Inflammatory macrophage treated with lipopolysaccharide for 1 hour (primary cell): ENCODE measurements around the gene CRNN.

Experiments
- DNase-seq, 2 donors: peaks; one replicate each; pipeline ENCODE4 v3.0.0-alpha.2; 2020 to 2022

Gene CRNN

DNA sequence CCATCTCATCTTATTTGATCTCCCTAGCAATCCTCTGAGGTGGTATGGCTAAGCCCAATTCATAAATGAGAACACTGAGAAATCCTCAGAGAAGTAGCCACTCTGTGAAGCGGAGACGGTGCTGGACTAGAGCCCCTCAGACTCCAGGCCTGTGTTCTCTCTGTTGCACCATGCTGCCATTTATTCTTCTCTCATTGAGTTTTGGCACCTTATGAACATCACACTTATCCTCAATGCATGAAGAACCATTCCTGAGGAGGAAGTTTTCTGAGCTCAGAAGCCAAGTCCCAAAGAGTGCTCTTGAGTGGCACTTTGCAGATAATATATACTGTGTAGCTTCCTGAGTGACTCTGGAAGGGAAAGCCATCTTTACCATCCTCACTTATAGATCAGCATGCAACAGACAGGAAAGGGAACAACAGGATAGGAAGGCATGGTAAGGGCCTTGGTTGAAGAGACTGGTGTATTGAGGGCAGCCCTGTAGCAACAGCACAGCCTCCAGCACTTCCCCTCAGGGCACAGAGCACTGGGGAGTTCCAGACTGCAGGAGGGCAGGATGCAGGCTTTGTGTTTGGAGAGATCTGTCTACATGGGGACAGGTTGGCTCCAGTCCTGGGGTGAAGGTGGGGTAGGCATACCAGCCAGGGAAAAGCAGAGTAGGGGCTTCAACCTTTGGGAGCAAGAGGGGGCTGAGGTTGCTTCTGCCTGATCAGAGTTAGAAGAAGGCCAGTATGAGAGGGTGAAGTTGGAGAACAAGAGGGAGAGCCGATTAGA lies 1.6 kb upstream of the CRNN start:
- no peak for DNase-seq

DNA sequence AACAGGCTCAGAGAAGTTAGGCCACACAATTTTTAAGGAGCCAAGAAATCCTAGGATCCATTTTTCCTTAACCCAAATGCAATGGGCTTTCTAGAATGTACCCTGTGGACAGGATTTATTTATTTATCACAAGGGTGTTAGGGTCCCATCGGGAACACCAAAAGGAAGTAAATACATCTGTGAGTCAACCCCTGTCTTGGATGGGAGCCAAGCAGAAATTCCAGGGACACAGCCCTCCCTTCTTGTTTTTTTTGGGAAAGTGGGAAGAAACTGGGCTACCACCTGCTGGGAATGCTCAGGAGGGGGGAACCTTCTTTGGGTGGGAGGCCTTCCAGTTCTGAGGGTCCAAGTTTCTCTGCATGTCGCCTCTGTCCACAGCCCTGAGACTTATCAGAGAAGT lies 1.3 kb downstream of the CRNN start:
- DNase-seq: no peak

DNA sequence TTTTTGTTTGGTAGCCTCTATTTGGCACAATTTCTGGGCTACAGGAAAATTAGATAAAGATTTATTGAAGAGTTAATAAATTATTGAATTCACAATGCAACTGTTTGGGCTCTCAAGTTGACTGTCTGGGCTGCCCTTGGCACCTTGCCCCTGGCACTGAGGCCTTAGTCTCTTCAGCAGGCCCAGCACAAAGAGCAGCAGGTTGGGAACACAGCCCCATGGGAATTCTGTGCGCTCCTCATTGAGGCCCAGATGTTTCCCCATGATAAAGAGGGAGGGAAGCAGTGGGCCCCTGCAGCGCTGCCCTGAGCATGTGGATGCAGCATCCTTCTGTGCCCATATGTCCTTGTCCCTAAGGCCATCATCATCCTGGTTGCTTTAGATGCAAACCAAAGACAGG lies 2.9 kb downstream of the CRNN start:
- no peak for DNase-seq

DNA sequence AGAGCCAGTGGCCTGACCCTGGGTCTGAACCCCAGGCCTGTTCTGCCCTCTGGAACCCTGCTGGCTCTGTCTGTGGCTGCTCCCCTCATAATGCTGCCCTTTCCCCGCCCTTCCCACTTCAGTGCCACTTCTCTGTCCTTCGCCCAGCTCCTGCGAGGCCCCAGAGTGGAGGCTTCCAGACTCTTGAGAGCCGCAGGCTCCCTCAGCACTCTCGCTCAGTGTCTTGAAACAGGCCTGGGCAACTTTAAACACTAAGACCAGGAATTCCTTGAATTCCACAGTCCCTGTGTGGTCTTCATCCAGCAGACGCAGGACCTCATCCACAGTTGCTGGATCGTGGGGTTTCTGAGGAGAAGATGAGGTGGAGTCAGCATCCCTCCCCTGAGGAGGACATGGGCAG lies 3.5 kb downstream of the CRNN start:
- no peak for DNase-seq

DNA sequence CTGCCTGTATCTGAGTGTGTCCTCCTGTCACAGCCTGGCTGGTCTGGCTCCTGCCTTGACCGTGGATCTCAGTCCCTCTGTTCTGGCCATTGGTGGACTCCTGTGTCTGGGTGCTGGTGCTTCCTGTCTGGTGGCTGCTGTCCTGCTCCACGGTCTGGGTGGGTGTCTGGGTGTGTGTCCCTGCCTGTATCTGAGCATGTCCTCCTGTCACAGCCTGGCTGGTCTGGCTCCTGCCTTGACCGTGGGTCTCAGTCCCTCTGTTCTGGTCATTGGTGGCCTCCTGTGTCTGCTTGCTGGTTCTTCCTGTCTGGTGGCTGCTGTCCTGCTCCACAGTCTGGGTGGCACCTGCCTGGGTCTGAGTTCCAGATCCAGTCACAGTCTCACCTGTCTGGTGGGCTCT lies 4.0 kb downstream of the CRNN start:
- DNase-seq: no peak

DNA sequence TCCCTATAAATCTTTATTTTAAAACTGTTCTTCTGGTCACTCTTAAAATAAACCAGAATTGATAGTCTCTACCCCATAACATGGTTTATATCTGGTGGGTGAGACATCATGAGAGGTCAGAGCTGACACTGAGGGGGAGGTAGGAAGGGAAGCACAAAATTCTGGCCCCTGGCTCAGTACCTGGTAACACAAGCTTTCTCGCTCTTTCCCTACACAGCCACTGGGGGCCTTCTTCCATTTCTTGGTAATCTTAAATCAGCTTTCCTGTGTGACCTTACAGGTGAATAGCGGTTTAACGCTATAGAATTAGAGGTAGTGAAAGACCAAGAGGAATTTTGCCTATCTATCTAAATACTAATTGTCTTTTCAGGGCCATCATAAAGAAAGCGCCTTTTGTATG lies 5.4 kb downstream of the CRNN start:
- no peak for DNase-seq

DNA sequence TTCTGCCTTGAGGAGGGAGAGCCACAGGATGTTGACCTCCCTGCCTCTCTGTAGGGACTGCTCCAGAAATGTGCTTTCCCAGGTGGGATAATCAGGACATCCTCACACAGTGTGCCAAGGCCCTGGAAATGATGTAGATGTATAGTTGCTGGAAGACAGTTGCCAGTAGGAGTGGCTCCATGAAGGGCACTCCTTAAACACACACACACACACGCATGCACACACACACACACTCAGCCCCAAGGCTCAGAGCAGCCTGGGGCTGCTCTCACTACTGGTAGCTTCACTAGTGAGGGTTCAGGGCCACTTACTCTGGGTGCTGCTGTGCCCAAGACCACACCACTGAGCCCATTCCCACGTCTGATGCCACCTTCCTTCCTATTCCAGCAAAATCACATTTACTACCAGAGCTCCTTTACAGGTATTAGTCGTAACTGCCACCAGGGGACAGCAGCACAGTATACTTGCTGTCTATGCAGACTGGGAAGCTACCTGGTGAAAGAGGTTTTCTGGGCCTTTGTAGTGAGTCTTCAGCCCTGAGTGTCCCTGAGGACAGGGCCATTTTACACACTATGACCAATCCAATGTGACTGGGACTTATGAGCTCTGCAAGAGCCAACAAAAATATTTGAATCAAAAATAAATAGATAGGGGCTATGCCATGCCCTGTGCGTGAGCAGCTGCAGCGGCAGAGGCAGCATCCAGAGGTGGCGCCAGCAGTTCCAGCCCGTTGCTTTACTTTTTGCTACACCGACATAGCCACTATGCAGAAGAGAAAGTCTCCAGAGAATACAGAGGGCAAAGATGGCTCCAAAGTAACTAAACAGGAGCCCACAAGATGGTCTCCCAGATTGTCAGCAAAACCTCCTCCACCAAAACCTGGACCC lies 15.0 kb downstream of the CRNN start:
- no peak for DNase-seq

DNA sequence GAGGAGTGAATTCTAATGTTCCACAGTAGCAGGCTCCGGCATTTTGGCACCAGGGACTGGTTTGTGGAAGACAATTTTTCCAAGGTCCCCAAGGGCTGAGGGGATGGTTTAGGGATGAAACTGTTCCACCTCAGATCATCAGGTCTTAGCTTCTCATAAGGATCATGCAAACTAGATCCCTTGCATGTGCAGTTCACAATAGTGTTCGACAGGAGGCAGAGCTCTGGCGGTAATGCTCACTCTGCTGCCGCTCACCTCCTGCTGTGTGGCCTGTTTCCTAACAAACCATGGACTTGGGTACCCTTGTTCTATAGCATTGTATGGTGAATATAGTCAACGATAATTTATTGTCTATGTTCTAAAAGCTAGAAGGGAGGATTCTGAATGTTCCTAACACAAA lies 16.6 kb downstream of the CRNN start:
- DNase-seq: no peak

DNA sequence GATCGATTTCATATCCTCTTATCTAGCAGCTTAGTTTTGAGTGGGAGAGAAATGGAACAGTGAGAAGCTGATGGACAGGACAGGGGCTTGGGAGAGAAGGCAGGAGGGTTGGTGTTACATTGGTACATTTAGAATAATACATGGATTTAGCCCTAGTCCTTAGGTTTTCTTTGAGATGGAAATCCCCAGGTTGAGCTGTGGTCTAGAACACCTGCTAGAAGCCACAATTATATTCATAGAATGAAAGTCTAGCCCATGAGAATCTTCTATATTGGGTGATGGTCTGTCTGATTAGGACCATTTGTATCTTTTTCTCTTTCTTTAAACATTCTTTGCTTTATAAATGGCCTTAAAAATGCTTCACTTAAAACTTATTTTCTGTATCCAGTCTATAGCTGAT lies 19.9 kb downstream of the CRNN start:
- no peak for DNase-seq

DNA sequence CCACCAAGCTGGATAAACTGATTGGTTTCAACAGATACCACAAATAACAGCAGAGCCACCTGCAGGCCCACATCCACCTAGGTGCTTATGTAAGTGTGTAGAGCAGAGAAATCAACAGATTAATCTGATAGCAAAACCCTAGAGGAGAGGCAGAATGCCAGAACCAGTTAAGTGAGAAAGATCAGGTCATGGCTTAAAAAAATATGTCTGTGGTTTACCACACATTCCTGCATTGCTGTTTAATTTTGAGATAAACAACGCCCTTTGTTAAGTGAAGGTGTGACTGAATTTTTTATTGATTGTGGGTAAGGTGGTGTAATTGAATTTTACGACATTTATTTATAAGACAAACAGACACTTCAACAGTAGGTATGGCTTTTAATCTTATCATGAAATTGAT lies 21.2 kb downstream of the CRNN start:
- DNase-seq: no peak

DNA sequence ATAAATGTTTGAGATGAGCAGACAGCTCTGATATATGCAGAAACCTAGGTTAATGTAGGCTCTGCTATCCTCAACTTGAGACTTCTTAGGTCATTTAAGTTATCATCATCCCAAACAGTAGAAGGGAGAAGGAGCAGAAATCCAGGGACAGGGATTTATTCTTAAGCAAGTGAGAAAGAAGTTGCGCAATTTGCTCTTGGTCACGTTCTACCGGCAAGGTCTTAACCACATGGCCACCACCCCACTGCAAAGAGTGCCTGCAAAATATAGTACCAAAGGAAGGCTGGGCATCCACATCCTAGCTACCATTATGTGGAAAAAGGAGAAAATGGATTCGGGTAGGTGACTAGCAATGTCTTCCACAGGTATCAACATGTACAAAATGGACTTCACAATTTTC lies 25.2 kb downstream of the CRNN start:
- DNase-seq: no peak

DNA sequence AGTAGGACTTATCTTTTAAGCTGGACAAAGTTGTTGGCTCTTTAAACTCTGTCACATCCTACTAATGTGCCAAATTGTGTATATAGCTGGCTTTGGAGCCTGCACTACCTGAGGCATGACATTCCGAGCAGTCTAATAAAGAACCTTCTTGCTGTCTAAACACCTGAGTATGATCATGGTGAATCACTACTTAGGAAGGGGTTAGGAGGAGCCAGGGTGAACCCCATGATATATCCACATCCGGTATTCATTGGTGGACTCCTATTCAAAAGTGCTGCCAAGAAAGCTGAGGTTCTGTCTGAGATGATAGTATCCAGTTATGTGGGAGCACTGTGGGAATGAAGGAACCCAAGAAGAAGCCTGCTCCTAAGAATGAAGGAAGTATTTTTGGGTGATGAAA lies 27.1 kb downstream of the CRNN start:
- no peak for DNase-seq

DNA sequence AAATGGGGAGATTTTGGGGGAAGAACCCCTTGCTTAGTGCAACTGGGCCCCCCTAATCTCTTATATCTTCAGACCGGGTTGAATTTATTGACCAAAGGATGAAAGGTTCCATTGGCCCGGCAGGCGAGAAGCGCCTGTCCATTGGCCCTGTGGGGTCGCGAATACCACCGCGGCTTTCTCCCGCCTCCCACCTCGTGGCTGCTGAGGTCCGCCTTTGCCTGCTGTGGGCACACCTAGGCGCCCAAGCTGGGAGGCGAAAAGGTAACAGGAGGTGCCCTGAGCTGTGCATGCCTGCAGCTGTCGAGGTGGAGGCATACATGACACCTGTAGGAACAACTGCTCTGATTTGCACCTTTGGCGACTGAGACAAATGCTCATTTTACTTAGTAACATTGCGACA lies 33.1 kb downstream of the CRNN start:
- DNase-seq: no peak

DNA sequence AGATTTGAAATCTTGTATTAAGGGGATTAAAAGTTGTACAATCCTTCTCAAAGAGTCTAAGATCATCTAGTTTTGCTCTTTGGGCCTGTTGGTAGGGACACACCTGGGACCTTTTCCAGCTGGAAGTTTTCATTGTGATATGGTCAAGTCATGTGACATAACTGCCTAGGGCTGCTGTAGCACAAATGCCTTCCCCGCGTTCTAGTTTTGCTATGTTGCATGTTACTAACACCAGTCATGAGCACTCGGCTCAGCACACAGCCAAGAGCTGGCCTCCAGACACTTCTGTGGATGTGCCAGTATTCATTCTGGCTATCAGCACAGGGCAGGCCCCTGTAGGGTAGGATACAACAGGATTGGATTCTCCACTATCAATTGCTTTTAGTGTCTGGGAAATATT lies 39.6 kb downstream of the CRNN start:
- DNase-seq: no peak

DNA sequence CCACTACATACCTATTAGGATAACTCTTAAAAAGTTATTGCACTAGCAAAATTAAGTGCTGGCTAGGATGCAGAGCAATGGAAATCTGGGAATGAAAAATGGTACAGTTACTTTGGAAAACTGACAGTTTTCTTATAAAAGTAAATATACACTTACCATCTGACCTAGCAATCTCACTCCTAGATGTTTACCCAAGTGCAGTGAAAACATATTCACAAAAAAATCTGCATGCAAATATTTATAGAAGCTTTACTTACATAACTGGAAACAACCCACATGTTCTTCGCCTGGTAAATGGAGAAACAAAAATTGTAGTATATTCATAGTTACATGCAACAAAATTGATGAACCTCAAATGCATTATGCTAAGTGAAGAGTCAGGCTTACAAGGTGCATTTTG lies 41.4 kb downstream of the CRNN start:
- no peak for DNase-seq

DNA sequence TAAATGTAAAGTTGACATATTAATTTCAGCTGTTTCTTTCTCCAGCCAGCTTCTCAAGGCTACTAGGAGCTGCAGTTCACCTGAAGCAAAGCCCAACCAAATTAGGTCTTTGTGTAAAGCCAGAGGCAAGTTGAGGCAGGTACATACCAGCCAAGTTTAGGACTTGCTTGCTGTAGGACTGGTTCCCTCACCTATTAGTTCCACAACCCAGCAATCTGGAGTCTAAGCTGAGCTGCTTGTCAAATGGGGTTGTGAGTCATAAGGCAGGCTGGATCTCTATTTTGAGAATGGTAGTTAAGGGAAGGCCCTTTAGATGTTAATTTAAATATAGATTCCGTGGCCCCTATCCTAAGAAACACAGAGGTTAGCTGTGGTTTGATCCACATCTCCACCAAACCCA lies 46.6 kb downstream of the CRNN start:
- no peak for DNase-seq

DNA sequence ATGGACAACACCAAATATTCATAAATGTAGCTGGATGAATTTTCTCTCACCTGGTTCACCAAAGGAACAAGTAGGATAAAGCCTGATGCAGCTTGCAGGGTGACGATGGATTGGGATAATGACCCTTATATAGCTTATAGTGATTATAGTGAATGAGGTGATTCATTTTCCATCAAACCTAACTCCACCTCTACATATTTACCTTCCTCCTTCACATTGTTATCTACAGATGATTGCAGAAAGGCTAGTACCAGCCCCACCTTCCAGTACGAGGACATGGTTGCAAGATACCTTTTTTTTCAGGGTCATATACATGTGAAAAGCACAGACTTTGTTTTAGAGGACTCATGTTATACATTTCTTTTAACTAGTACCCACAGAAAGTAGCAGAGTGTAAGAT lies 54.2 kb downstream of the CRNN start, which contains the start of gene FLG2:
FLG2 (minus strand) TSS at position 101 of the 400 bp plus-strand sequence. CDS start 1,122 bp downstream, outside the sequence.
- DNase-seq: no peak
